OCI-LY7 (cell line): Measurements from ENCODE around the gene SEMA3F.

Experiments
- EZH2phosphoT487 ChIP-seq: fragments of 200-600 bp; sonication (generic); IDR thresholded peaks from 2 replicates; pipeline ENCODE4 v1.6.1; 2018; ENCODE audit warnings: low read depth, borderline replicate concordance, mild to moderate bottlenecking, mixed run types, antibody characterized with exemption, low read length, moderate library complexity, mixed read lengths
- TF ChIP-seq, protein P1 (sequence below): fragments of 200-600 bp; sonication (generic); conservative IDR thresholded peaks from 2 replicates; pipeline ENCODE4 v1.5.1; 2014; ENCODE audit warnings: mild to moderate bottlenecking, antibody characterized with exemption, low read length, moderate library complexity, mixed read lengths

DNA sequence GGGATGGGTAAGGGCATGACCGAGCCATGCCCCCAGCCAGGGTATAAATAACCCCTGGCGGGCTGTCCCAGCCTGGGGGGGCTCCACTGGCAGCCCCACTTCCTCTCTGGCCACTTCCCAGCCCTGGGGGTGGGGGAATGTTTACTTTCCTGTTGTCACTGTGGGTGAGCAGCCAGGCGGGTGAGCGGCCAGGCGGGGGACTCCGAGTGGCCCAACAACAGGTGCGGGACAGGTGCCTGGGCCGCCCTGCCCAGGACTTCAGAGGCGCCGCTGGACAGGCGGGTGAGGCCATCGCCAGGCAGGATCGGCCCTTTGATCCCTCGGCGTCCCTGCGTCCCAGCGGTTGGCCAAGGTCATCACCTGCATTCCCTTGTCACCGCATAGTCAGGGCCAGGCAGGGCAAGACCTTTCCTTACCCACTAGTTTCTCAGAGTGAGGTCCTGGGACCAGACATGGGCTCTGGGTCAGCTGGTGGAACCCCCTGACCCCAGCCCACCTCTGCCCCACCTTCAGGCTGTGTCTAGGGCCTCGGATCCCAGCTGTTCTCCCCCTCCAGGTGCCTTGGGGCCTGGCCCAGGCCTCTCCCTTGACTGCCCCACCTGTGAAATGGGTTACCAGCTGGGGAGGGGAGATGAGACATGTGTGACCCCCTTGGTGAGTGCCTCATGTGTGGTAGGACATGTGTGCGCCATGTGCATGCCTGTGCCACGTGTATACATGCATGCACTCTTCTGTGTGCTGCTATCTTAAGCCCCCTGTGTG is 16.6 kb downstream of the SEMA3F start:
- TF ChIP-seq, protein P1, sequence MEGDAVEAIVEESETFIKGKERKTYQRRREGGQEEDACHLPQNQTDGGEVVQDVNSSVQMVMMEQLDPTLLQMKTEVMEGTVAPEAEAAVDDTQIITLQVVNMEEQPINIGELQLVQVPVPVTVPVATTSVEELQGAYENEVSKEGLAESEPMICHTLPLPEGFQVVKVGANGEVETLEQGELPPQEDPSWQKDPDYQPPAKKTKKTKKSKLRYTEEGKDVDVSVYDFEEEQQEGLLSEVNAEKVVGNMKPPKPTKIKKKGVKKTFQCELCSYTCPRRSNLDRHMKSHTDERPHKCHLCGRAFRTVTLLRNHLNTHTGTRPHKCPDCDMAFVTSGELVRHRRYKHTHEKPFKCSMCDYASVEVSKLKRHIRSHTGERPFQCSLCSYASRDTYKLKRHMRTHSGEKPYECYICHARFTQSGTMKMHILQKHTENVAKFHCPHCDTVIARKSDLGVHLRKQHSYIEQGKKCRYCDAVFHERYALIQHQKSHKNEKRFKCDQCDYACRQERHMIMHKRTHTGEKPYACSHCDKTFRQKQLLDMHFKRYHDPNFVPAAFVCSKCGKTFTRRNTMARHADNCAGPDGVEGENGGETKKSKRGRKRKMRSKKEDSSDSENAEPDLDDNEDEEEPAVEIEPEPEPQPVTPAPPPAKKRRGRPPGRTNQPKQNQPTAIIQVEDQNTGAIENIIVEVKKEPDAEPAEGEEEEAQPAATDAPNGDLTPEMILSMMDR: no peak
- TF ChIP-seq EZH2phosphoT487: no peak
